Neural cell (in vitro differentiated cells): ENCODE results near the gene FHIT. TPM values are rescaled to one million over a fixed set of nuclear protein-coding genes. Genes with fewer than 3 reads are reported as not detected.

Experiments
- H2AFZ ChIP-seq: fragments of 200-600, 300-800 bp; sonication (generic), shearing (Covaris generic); 2 replicates; pipeline ENCODE4 v1.6.0; 2014; ENCODE audit warnings: low read depth, mild to moderate bottlenecking, antibody characterized with exemption, low read length, moderate library complexity
- H3F3A ChIP-seq: fragments of 200-600 bp; shearing (Covaris generic); 2 replicates; pipeline ENCODE4 v1.6.1; 2016; ENCODE audit warnings: mild to moderate bottlenecking, moderate library complexity, mixed read lengths, antibody characterized with exemption, low read length; ENCODE audit not compliant: insufficient read depth, poor library complexity, severe bottlenecking
- H3K27ac ChIP-seq: fragments of 200-600, 300-800 bp; sonication (generic), shearing (Covaris generic); 2 replicates; pipeline ENCODE4 v1.5.1; 2014; ENCODE audit warnings: mild to moderate bottlenecking, low read length, moderate library complexity
- H3K27me3 ChIP-seq: fragments of 300-800, 200-600 bp; sonication (generic), shearing (Covaris generic); 2 replicates; pipeline ENCODE4 v1.6.0; 2014; ENCODE audit warnings: mild to moderate bottlenecking, low read depth, low read length, moderate library complexity; ENCODE audit not compliant: insufficient read depth
- H3K36me3 ChIP-seq: fragments of 300-800, 200-600 bp; sonication (generic), shearing (Covaris generic); 2 replicates; pipeline ENCODE4 v1.5.1; 2014; ENCODE audit warnings: mild to moderate bottlenecking, antibody characterized with exemption, low read length, moderate library complexity; ENCODE audit not compliant: insufficient read depth
- H3K4me2 ChIP-seq: fragments of 300-800, 200-600 bp; sonication (generic), shearing (Covaris generic); 2 replicates; pipeline ENCODE4 v1.6.0; 2014; ENCODE audit warnings: mild to moderate bottlenecking, low read length
- H3K4me3 ChIP-seq: fragments of 300-800, 200-600 bp; sonication (generic), shearing (Covaris generic); 2 replicates; pipeline ENCODE4 v1.5.1; 2014; ENCODE audit warnings: mild to moderate bottlenecking, low read length, moderate library complexity
- H3K79me2 ChIP-seq: fragments of 200-600 bp; shearing (Covaris generic); replicated peaks from 2 replicates; pipeline ENCODE4 v1.6.0; 2014; ENCODE audit warnings: mild to moderate bottlenecking, low read length, moderate library complexity; ENCODE audit not compliant: insufficient read depth
- H3K9ac ChIP-seq: fragments of 300-800, 200-600 bp; sonication (generic), shearing (Covaris generic); 2 replicates; pipeline ENCODE4 v1.6.1; 2016; ENCODE audit warnings: mild to moderate bottlenecking, low read length, mixed read lengths
- H3K9me2 ChIP-seq: fragments of 200-600 bp; shearing (Covaris generic); 2 replicates; pipeline ENCODE4 v1.6.1; 2016; ENCODE audit warnings: mild to moderate bottlenecking, low read length, mixed read lengths; ENCODE audit not compliant: insufficient read depth
- H3K9me3 ChIP-seq: fragments of 200-600, 300-800 bp; sonication (generic), shearing (Covaris generic); 2 replicates; pipeline ENCODE4 v1.6.1; 2016; ENCODE audit warnings: mild to moderate bottlenecking, mixed run types, low read length, moderate library complexity, mixed read lengths
- H4K20me1 ChIP-seq: fragments of 200-600 bp; shearing (Covaris generic); 2 replicates; pipeline ENCODE4 v1.6.1; 2016; ENCODE audit warnings: mild to moderate bottlenecking, mixed run types; ENCODE audit not compliant: insufficient read depth
- EP300 ChIP-seq: fragments of 450-650 bp; conservative IDR thresholded peaks from 2 replicates; pipeline ENCODE4 v1.6.1; 2014; ENCODE audit warnings: antibody characterized with exemption, mild to moderate bottlenecking, moderate library complexity; ENCODE audit not compliant: poor library complexity, severe bottlenecking
- EZH2 ChIP-seq: fragments of 200-600, 300-800 bp; shearing (Covaris generic), sonication (generic); IDR thresholded peaks from 2 replicates; pipeline ENCODE4 v1.6.1; 2014; ENCODE audit warnings: antibody characterized with exemption, low read length, borderline replicate concordance, mild to moderate bottlenecking; ENCODE audit not compliant: insufficient read depth, poor library complexity, severe bottlenecking
- MXI1 ChIP-seq: fragments of 450-650 bp; conservative IDR thresholded peaks from 2 replicates; pipeline ENCODE4 v1.6.1; 2014; ENCODE audit warnings: antibody characterized with exemption, mild to moderate bottlenecking; ENCODE audit not compliant: poor library complexity, severe bottlenecking
- POLR2AphosphoS5 ChIP-seq: IDR thresholded peaks from 2 replicates; pipeline ENCODE4 v1.6.1; 2012
- RAD21 ChIP-seq: fragments of 450-650 bp; conservative IDR thresholded peaks from 2 replicates; pipeline ENCODE4 v1.6.1; 2014; ENCODE audit warnings: antibody characterized with exemption, mild to moderate bottlenecking, moderate library complexity
- REST ChIP-seq: IDR thresholded peaks from 2 replicates; pipeline ENCODE4 v1.6.1; 2012; ENCODE audit warnings: borderline replicate concordance
- SMC3 ChIP-seq: fragments of 450-650 bp; conservative IDR thresholded peaks from 2 replicates; pipeline ENCODE4 v1.6.1; 2014; ENCODE audit warnings: antibody characterized with exemption, mild to moderate bottlenecking, moderate library complexity; ENCODE audit not compliant: poor library complexity
- TAF1 ChIP-seq: IDR thresholded peaks from 2 replicates; pipeline ENCODE4 v1.6.1; 2012; ENCODE audit warnings: low read depth
- polyA plus RNA-seq: library from polyadenylated mRNA; depleted of rRNA; stranded (reverse); fragments of >200 nt; gene quantifications from 2 replicates; pipeline ENCODE4 v1.2.3, GENCODE V29; 2014
- TF ChIP-seq, protein P1 (sequence below): fragments of 450-650 bp; IDR thresholded peaks from 2 replicates; pipeline ENCODE4 v1.5.1; 2014; ENCODE audit warnings: antibody characterized with exemption, mild to moderate bottlenecking, moderate library complexity; ENCODE audit not compliant: poor library complexity, severe bottlenecking

FHIT gene
- polyA plus RNA-seq, 1 donor from 2014 or later, result not detected

DNA sequence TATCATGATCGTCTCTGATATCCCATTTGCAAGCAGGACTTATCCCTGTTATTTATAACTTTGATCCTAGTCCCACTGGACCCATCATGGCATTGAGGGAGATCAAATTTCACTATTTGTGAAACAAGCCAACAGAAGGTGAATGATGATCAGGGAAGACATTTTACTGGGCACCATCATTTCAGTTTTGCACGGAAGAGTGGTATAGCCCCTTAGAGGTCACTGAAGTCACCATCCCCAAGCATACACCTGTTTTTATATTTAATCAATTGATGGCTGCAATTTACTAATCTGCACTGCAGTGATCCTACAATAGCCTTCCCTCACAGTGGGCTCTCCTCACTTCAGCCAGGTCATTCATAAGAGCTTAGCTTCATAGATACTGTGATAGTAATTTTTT is 132.4 kb downstream of the FHIT start:
- Histone ChIP-seq H3K79me2 (no peaks in the 10 kb centered on the region), H3K27ac (no peak overlapping the region), H3F3A (no peaks in the 10 kb centered on the region), H3K4me3 (no peak overlapping the region), H3K9me3 (peaks cover 2% of the 10 kb centered on the region), H3K36me3 (no peaks in the 10 kb centered on the region), H3K27me3 (no peaks in the 10 kb centered on the region), H3K4me2 (no peak overlapping the region), H3K9ac (no peak overlapping the region), H4K20me1 (no peaks in the 10 kb centered on the region), H3K9me2 (no peaks in the 10 kb centered on the region), H2AFZ (no peak overlapping the region)
- TF ChIP-seq, protein P1, sequence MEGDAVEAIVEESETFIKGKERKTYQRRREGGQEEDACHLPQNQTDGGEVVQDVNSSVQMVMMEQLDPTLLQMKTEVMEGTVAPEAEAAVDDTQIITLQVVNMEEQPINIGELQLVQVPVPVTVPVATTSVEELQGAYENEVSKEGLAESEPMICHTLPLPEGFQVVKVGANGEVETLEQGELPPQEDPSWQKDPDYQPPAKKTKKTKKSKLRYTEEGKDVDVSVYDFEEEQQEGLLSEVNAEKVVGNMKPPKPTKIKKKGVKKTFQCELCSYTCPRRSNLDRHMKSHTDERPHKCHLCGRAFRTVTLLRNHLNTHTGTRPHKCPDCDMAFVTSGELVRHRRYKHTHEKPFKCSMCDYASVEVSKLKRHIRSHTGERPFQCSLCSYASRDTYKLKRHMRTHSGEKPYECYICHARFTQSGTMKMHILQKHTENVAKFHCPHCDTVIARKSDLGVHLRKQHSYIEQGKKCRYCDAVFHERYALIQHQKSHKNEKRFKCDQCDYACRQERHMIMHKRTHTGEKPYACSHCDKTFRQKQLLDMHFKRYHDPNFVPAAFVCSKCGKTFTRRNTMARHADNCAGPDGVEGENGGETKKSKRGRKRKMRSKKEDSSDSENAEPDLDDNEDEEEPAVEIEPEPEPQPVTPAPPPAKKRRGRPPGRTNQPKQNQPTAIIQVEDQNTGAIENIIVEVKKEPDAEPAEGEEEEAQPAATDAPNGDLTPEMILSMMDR, result no peak
- TF ChIP-seq SMC3, result no peak
- no peak for TF ChIP-seq MXI1
- no peak for TF ChIP-seq TAF1
- no peak for TF ChIP-seq REST
- TF ChIP-seq EZH2, result no peak
- TF ChIP-seq POLR2AphosphoS5, result no peak
- no peak for TF ChIP-seq RAD21
- no peak for TF ChIP-seq EP300

DNA sequence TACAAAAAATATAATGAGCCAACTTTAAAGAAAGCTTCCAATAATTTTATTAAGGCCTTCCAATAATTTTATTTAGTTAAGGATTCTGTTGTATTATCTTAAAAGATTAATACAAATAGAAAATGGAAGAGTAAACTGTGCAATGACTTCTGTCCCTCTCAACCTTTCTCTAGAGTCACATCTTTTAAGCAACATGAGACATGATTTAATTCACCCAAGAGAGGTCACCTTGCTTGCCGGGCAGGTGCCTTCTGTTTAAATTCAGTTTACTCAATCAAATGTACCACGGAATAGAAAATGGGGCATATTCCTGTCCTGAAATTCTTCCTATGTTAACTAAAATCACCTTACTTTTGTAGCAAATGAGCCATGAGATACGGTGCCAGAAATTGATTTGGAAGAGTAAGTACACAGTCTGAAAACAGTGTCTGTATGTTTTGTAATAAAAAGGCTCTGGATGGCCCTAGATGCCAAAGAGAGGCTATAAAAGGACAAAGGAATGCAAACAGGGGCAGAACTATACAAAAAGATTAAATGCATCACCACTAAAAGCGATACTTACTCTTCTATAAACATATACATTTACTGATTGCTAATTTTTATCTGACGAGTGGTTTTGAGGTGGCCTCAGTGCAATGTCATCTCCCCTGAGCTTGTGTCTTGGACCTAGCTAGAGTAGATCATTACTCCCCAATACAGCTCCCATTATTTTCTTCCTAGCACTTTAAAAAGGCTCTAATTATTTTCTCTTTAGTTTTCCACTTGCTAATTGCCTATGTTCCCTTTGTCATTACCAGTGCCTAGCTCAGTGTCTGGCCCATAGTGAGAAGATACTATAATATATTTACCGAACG is 134.0 kb downstream of the FHIT start:
- Histone ChIP-seq H3K27ac (no peak overlapping the region), H3K9ac (no peak overlapping the region), H3K36me3 (no peaks in the 10 kb centered on the region), H3K79me2 (no peaks in the 10 kb centered on the region), H3K9me2 (no peaks in the 10 kb centered on the region), H3K4me3 (no peak overlapping the region), H4K20me1 (no peaks in the 10 kb centered on the region), H3F3A (no peaks in the 10 kb centered on the region), H3K9me3 (peaks cover 2% of the 10 kb centered on the region), H3K27me3 (no peaks in the 10 kb centered on the region), H2AFZ (no peak overlapping the region), H3K4me2 (no peak overlapping the region)
- TF ChIP-seq REST, result no peak
- TF ChIP-seq TAF1, result no peak
- TF ChIP-seq EP300, result no peak
- TF ChIP-seq, protein P1, result no peak
- TF ChIP-seq EZH2, result no peak
- no peak for TF ChIP-seq RAD21
- no peak for TF ChIP-seq SMC3
- TF ChIP-seq POLR2AphosphoS5, result no peak
- TF ChIP-seq MXI1, result no peak
